Measurements from ENCODE around the gene PRRC1.

DNA sequence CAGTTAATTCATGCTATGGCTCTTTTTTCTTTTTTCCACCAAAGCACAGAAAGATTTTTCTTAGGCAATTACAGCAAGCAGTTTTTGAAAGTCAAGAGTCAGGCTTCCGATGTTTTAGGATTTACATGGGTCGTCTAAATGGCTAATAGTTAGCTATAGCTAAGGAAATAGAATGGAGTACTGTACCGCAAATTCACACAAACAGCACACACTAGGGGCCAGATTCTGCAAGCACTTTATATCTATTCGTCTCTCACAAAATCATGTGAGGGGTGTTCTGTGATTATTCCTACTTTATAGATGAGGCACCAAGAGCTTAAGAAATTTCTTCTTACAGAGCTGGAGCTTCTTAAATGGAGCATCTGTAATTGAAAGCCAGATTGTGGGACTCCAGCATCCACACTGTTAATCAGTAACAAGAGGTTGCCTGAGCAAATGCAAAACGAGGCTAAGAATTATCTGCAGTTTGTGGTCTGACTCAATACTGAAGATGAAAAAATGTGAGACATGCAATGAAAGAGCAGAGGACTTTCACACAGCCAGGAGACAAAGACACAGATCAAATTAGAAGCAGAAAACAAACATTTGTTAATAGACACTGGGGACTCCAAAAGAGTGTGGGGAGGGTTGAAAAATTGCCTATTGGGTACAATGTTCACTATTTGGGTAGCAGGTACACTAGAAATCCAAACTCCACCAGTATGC is 68.8 kb downstream of the PRRC1 start:
- TF ChIP-seq, protein P1, sequence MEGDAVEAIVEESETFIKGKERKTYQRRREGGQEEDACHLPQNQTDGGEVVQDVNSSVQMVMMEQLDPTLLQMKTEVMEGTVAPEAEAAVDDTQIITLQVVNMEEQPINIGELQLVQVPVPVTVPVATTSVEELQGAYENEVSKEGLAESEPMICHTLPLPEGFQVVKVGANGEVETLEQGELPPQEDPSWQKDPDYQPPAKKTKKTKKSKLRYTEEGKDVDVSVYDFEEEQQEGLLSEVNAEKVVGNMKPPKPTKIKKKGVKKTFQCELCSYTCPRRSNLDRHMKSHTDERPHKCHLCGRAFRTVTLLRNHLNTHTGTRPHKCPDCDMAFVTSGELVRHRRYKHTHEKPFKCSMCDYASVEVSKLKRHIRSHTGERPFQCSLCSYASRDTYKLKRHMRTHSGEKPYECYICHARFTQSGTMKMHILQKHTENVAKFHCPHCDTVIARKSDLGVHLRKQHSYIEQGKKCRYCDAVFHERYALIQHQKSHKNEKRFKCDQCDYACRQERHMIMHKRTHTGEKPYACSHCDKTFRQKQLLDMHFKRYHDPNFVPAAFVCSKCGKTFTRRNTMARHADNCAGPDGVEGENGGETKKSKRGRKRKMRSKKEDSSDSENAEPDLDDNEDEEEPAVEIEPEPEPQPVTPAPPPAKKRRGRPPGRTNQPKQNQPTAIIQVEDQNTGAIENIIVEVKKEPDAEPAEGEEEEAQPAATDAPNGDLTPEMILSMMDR (IDR thresholded peaks at IDR 0.05), result no peak
- TF ChIP-seq POLR2A (IDR thresholded peaks at IDR 0.05), result no peak

Data from prostate gland (tissue), 2 donors.